Measurements from ENCODE around the gene ZNF217. TPM values are rescaled to one million over a fixed set of nuclear protein-coding genes. Genes with fewer than 3 reads are reported as not detected.
"Not testable (repeated sequence)": the region's sequence is repeated elsewhere in the genome, so short reads cannot be mapped to it uniquely, and the experiment has no call there.

The ZNF217 gene
- total and polyA plus RNA-seq, 10 of the 15 experiments (the other 5 are each of a cell fraction or from before 2014, with no cell fraction given) = 8.5 to 76.6 (median 40.6) TPM

- ATAC-seq; RAD21 ChIA-PET (ENCODE audit: unreplicated experiment); H3K79me2 ChIP-seq (ENCODE audit: control insufficient read depth, insufficient read depth, low read length); H3K4me3 ChIP-seq; H3K27me3 ChIP-seq (replicated peaks in 1 of 2; ENCODE audit: control insufficient read depth in 2 of 2, insufficient read depth in 2 of 2, low read length in 1 of 2); H3K9ac ChIP-seq (ENCODE audit: control insufficient read depth, insufficient read depth, low read length); H3K4me1 ChIP-seq (ENCODE audit: control insufficient read depth, insufficient read depth, low read length); H3K4me2 ChIP-seq (ENCODE audit: control insufficient read depth, insufficient read depth); H3K9me3 ChIP-seq (replicated peaks; ENCODE audit: control insufficient read depth, insufficient read depth, low read length); DNase-seq (ENCODE audit: low read depth, low spot score); H3K27ac ChIP-seq (ENCODE audit: control insufficient read depth, insufficient read depth); CTCF ChIA-PET; H2AFZ ChIP-seq (ENCODE audit: control insufficient read depth, low read depth, low read length); H4K20me1 ChIP-seq (ENCODE audit: control insufficient read depth, insufficient read depth); BruUV-seq (replicated peaks); POLR2A ChIA-PET; H3K36me3 ChIP-seq (ENCODE audit: control insufficient read depth in 2 of 2, insufficient read depth in 2 of 2, low read length in 1 of 2); FAIRE-seq: not testable (repeated sequence)
- 67% methylated on average over 12 of the region's 12 CpGs for WGBS (ENCODE audit: insufficient coverage, insufficient replicate concordance, low lambda C conversion rate, missing lambda C conversion rate)
- SMC1A ChIA-PET (ENCODE audit: uncharacterized antibody, unreplicated experiment) = interaction anchor here (0.6 to 1.1 kb wide), 3 partner anchors 10 to 1340 kb away, joined by 3 to 4 read pairs (median 3); no protein-coding TSS in a partner anchor
- in situ Hi-C loops (cut with MboI) (loop anchor here (5.0 to 25.0 kb wide), 3 partner anchors 140 to 1085 kb away; no protein-coding TSS in a partner anchor), intact Hi-C loops (cut with micrococcal nuclease; ENCODE audit: unreplicated experiment) (loop anchor here (10.0 kb wide), 1 partner anchor 1093 kb away; no protein-coding TSS in a partner anchor)
Observed at GRCh38 chr20:53551719-53552571, 41.7 kb downstream of the ZNF217 start.

DNA sequence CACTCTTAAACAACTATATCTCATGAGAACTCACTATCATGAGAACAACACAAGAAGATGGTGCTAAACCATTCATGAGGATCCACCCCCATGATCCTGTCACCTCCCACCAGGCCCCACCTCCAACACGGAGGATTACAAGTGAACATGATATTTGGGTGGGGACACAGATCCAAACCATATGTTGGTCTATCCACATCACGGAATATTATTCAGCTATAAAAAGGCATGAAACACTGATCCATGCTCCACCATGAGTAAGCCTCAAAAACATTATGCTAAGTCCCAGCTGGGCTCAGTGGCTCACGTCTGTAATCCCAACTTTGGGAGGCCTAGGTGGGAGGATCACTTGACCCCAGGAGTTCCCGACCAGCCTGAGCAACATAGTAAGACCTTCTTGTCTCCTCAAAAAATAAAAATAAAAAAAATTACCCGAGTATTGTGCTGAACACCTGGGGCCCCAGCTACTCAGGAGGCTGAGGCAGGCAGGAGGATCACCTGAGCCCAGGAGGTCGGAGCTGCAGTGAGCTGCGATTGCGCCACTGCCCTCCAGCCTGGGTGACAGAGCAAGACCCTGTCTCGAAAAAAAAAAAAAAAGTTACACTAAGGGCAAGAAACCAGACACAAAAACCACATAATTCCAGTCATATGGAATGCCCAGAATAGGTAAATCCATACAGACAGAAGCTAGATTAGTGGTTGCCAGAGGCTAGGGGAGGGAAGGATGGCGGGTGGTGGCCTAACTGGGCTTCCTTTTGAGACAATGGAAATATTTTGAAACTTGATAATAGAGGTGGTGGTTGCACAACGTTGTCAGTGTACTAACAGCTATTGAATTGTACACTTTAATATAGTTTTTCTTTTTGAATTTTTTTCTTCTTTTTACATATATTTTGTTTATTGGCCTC, 43.1 kb downstream of the ZNF217 start:
- Histone ChIP-seq H2AFZ (ENCODE audit: control insufficient read depth, low read depth, low read length) (no peak overlapping the region), H3K9me3 (replicated peaks; ENCODE audit: control insufficient read depth, insufficient read depth, low read length) (no peaks in the 10 kb centered on the region; the same call in 2 of the 3 replicates), H3K9ac (ENCODE audit: control insufficient read depth, insufficient read depth, low read length) (no peak overlapping the region), H3K27me3 (replicated peaks in 1 of 2; ENCODE audit: control insufficient read depth in 2 of 2, insufficient read depth in 2 of 2, low read length in 1 of 2) (no peaks in the 10 kb centered on the region), H3K79me2 (ENCODE audit: control insufficient read depth, insufficient read depth, low read length) (no peaks in the 10 kb centered on the region), H3K4me1 (ENCODE audit: control insufficient read depth, insufficient read depth, low read length) (no peaks in the 10 kb centered on the region; the same call in 1 of the 2 replicates), H3K36me3 (ENCODE audit: control insufficient read depth in 2 of 2, insufficient read depth in 2 of 2, low read length in 1 of 2) (no peaks in the 10 kb centered on the region), H3K27ac (ENCODE audit: control insufficient read depth, insufficient read depth) (no peak overlapping the region), H3K4me2 (ENCODE audit: control insufficient read depth, insufficient read depth) (no peak overlapping the region), H3K4me3 (no peak overlapping the region), H4K20me1 (ENCODE audit: control insufficient read depth, insufficient read depth) (no peaks in the 10 kb centered on the region)
- in situ Hi-C loops (cut with MboI) = loop anchor here (5.0 to 25.0 kb wide), 3 partner anchors 138 to 1087 kb away; no protein-coding TSS in a partner anchor
- ChIA-PET SMC1A (ENCODE audit: uncharacterized antibody, unreplicated experiment) (interaction anchor here (0.5 to 1.6 kb wide), 5 partner anchors 10 to 389 kb away, joined by 3 to 6 read pairs (median 3); no protein-coding TSS in a partner anchor), POLR2A (interaction anchor here (1.1 kb wide), 1 partner anchor 89 kb away, joined by 4 read pairs; no protein-coding TSS in a partner anchor), CTCF (interaction anchor here (0.9 to 1.1 kb wide), 2 partner anchors 11 to 148 kb away, joined by 3 to 4 read pairs; no protein-coding TSS in a partner anchor), RAD21 (ENCODE audit: unreplicated experiment) (no interaction called here)
- BruUV-seq (replicated peaks) = no TSS peak
- ATAC-seq (no peak), FAIRE-seq (no peak), DNase-seq (ENCODE audit: low read depth, low spot score) (no peak)
- TF ChIP-seq TCF3 (IDR thresholded peaks at IDR 0.05; ENCODE audit: borderline replicate concordance, insufficient read depth, low read depth, low read length) = no peak
- no peak for TF ChIP-seq KAT2A (conservative IDR thresholded peaks at IDR 0.05; ENCODE audit: control insufficient read depth, low read depth, low read length)
- no peak for TF ChIP-seq ZNF207 (IDR thresholded peaks at IDR 0.05; ENCODE audit: borderline replicate concordance)
- TF ChIP-seq MYC (IDR thresholded peaks at IDR 0.05; ENCODE audit: insufficient read depth, insufficient read length, insufficient replicate concordance, low read length, severe bottlenecking) = no peak
- no peak for TF ChIP-seq ZNF384 (IDR thresholded peaks at IDR 0.05; ENCODE audit: borderline replicate concordance, low read depth, low read length)
- 64% methylated on average over 11 of the region's 11 CpGs for WGBS (ENCODE audit: insufficient coverage, insufficient replicate concordance, low lambda C conversion rate, missing lambda C conversion rate)
- intact Hi-C loops (cut with micrococcal nuclease; ENCODE audit: unreplicated experiment) = loop anchor here (10.0 kb wide), 1 partner anchor 1094 kb away; no protein-coding TSS in a partner anchor

Data from GM12878 (cell line).